Stimulated activated CD8-positive, alpha-beta memory T cell treated with anti-CD3 and anti-CD28 coated beads, Interleukin-7, amount 100 ng/mL, for 1 hour (primary cell): ENCODE measurements around the gene BAIAP2.

Experiments used
- DNase-seq, 2 donors: peaks; one replicate each; pipeline ENCODE4 v3.0.0-alpha.2; 2020; ENCODE audit warnings: low read depth in 2 of 2

The BAIAP2 gene

DNA sequence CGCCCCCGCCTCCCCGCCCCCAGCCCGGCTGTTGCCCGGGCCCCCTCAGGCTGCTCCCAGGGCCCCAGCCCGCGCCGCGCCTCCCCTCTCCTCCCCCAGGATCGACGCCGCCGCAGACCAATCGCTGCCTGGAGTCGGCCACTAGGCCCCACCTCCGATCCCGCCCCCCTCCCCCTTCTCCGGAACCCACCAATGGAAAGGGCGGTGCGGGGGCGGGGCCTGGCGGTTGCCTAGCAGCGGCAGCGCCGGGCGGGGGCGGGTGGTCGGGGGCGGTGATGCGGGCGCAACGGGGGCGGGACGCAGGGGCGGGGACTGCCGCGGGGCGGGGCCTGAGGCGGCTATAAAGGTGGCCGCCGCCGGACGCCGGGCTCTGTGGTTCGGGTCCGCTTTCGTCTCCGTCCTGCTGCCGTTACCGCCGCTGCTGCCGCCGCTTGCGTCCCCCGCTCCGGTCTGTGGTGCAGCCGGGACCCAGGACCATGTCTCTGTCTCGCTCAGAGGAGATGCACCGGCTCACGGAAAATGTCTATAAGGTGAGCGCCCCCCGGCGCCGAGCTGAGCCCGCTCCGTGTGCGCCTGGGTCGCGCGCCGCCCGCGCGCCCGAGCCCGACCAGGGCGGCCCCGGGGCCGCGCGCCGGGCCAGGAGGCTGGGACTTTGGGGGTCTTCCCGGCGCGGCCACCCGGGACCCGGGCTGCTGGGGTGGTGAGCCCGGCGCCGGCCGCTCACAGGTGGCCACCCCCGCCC, at the start of gene BAIAP2:
Gene BAIAP2, plus strand, starts transcription at position 373 of the 742 bp plus-strand sequence. Its CDS starts 104 bp downstream, at position 477.
- peak; percentile 97 to 99 for DNase-seq

- DNase-seq, result no peak
Observed at GRCh38 chr17:80986046-80986445, 48.9 kb upstream of the BAIAP2 start.

DNA sequence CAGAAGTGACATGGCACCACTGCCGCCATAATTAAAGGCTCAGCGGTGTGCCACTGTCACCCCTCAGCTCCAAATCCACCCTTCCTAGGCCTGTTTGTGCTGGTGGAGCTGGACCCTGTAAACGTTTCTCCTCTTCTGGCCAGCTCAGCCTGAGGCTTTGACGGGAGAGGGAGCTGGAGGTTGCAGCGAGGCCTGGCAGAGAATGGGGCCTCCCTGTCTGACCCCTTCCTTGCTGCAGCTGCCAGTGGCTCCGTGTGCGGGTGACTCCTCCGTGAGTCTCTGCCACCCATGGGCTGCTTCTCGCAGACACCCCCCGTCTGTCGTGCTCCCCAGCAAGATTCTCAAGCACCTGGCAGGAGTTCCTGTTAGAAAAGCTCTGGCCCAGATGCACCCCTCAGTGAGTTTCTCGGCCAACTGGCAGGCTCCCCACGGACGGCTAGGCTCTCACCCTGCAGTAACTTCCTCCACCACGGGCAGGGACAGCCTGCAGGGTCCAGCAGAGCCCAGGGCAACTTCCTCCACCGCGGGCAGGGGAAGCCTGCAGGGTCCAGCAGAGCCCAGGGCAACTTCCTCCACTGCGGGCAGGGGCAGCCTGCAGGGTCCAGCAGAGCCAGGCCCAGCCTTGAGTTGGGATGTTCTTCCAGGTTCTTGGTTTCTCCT, 48.0 kb upstream of the BAIAP2 start:
- no peak for DNase-seq

DNA sequence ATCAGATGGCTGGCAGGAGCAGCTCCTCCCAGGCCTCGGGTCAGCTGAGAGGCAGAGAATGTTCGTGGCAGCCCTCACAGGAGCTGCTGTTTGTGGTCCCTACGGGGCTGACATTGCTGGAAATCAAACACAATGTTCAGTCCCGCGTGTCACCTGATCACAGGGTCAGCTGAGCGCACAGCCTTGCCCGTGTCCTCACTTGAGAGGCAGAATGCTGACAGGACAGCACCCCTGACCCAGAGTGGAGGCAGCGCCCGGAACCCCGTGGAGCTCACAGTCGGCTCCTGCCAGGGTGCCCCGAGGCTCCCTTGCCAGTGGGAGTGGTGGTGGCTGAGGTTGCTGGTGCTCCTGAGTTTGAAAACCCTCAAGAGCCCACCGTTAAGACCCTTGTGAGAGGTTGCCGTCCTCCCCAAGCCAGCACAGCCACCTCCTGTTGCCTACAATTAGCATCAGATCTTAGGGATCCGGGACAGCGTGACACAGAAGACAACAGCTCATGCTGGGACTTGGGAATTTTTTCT, 47.0 kb upstream of the BAIAP2 start:
- no peak for DNase-seq

- DNase-seq, result no peak
Observed at GRCh38 chr17:80989586-80989913, 45.4 kb upstream of the BAIAP2 start.

DNA sequence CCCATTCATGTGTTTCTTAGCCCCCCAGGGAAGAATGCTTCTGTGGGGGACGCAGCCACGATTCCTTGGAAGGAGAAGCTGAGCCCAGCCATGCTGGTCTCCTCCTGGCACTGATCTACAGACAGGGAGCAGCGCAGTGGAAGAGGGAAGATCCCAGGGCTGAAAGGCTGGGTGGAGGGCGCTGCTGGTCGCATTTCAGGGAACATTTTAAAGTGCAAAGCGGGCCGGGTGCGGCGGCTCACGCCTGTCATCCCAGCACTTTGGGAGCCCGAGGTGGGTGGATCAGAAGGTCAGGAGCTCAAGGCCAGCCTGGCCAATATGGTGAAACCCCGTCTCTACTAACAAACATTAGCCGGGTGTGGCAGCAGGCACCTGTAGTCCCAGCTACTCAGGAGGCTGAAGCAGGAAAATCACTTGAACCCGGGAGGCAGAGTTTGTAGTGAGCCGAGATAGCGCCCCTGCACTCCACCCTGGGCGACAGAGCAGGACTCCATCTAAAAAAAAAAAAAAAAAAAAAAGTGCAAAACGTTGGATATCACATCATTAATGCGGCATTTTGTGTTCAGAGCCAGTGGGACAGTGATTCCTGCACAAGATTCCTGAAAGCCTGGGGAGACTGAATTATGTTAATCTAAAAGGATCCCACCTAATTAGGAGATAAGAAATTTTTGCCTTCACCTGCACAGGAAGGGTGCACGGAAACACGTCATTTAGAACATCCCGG, 43.9 kb upstream of the BAIAP2 start:
- DNase-seq, result no peak

DNA sequence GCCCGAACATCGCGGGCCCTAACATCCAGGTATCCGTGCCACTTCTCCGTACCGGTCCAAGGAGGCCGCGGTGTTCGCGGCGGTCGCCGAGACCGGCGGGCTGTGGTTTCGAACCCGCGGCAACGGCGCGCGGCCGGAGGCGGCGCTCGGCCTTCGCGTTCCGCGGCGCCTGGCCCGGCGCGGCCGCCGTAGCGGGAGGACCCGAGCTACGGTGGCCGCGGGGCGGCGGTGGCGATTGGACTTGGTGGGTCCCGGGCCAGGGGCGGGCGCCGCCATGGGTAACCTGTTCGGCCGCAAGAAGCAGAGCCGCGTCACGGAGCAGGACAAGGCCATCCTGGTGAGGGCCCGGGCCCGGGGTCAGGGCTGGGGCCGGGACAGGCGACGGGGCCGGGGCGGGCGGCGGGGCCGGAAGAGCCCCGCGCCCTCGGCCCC, 43.3 kb upstream of the BAIAP2 start, which contains the start of gene CHMP6:
Gene CHMP6, plus strand, starts transcription at position 197 of the 432 bp plus-strand sequence. Its CDS starts 78 bp downstream, at position 275.
- peak; percentile 32 to 34 for DNase-seq

GRCh38 chr17:80992077-80992947, 42.6 kb upstream of the BAIAP2 start:
- DNase-seq, result no peak

DNA sequence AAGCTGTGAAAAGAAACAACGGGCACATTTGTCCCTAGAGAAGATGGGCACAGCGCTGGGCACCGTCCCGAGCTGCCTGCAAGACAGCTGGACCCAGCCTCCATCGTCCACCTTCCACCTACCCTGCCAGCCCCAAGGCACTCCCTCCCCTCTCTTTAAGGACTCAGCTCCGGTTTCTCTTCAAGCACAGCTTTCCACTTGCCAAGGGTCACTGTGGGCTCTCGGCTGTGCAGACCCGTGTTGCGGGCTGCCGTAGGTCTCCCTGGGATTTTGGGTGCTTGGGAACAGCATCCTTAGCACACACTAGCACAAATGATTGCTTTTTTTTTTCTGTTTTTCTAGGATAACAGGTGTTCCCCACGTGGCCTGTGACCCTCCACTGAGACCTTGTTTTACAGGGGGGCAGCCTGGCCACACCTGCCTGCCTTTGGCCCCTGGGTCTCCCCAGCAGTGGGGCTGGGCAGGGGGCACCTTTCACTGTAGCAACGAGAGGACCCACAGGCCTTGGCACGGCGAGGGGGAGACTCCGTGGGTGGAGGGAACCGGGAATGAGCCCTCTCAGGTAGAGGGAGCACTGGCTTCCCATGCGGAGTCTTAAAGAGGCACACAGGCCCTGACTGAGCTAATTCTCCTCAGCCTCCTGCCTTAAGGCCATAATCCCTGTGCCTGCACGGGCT, 41.9 kb upstream of the BAIAP2 start:
- DNase-seq, result no peak

DNA sequence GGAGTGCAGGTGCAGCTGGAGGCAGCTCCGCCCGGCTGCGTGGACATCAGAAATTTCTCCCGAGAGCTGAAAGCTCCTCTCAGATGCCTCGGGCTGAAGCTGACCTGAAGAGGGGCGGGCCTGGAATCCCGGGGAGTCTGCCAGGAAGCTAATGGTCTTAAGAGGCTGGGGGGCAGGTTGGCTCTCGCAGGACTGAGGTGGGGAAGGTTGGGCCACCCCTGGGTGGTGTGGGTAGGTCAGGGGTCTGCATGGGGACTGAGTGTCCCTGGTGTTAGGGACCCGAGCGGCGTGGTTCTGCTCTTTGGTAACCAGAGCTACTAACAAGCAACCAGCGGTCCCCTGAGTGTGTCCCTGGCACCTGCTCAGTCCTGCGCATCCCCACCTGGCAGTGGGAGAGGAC, 39.8 kb upstream of the BAIAP2 start:
- no peak for DNase-seq

DNA sequence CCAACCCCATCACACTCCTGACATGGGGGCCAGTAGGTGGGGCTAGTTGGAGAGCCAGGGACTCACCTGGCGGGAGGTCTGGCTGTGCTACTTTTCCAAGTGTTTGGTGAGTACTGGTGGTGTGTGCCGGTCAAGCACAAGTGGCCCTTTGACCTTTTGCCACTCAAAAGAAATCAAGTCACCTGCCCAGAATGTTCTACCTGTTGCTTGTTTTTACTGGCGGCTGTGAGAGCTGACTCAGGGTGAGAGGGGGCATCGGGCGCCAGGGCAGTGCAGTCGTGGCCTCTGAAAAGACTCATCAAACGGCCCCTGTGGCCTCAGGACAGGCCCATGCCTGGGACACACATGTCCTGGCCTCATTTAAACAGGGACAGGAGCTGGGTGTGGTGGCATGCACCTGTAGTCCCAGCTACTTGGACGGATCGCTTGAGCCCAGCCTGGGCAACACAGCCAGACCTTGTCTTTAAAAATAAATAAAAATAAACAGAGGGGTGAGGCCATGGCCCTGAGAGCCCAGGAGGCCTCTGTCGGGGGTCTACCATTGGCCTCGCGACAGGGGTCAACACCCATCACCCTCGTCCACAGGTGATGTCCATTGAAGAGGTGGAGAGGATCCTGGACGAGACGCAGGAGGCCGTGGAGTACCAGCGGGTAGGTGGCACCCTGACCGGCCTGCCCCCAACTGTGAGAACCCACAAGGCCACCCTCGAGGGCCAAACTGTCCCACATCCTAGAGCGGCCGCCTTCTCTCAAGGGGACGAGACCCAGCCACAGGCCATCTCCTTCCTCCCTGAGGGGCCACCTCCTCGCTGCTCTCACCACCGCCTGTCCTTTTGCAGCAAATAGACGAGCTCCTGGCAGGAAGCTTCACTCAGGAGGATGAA, 38.3 kb upstream of the BAIAP2 start:
- no peak for DNase-seq

GRCh38 chr17:80997424-80998117, 37.4 kb upstream of the BAIAP2 start:
- no peak for DNase-seq

GRCh38 chr17:80998118-80998747, 36.7 kb upstream of the BAIAP2 start:
- DNase-seq, result no peak

DNA sequence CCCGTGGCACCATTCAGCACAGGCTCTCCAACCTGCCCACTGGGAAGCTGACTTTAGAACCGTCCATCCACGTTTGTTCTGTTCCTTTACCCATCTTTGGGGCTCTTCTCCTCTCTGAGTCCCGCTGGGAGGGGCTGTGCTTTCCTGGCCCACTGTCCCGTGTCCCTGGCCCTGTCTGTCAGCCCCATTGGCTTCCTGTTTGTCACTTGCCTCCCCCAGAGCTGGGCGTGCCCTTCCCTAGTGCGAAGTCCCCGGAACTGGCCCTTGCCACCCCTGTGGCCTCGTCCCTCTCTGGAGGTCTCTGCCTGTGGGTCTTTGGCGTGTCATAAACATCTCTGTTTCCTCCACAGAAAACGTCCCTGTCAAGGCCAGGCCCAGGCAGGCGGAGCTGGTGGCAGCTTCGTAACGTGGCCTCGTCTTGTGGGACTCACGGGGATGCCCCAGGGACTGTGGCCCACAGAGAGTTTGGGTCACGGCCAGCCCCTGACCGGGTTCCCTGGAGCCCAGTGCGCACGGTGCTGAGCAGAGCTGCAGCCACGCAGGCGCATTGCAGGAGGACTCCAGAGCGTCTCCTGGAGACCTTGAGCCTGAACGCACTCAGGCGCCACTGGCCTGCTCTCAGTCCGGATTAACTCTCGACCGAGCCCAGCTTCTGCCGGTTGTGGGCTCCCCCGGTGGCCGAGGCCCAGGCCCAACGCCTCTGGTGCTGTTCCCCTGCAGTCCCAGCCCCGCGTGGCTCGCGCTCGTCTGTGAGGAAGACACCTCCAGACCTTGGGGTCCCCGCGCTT, 36.0 kb upstream of the BAIAP2 start:
- no peak for DNase-seq

- no peak for DNase-seq
Observed at GRCh38 chr17:80999536-81000333, 35.2 kb upstream of the BAIAP2 start.

DNA sequence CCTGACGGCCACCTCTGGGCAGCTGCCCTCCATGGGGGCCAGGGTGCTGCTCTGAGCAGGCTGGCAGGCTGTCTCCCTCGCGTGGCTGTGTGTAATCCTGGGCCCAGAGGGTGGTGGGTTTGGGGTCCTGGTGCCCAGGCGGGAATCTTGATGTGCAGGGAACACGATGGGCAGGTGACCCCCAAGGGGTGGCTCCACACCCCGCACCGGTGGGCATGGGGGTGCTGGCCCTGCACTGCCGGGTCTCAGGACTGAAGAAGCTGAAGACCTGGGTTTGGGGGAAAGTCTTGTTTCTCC, 34.7 kb upstream of the BAIAP2 start:
- no peak for DNase-seq

- DNase-seq, result no peak
Observed at GRCh38 chr17:81000631-81001357, 34.2 kb upstream of the BAIAP2 start.
